ENCODE results near the gene SHISAL2A.

SHISAL2A gene

GRCh38 chr1:52641307-52641706 is 8.3 kb downstream of the SHISAL2A start:
- no peaks in the 10 kb centered on the region for H3K36me3 ChIP-seq (ENCODE audit: insufficient read depth, low read length)
- H3K9me3 ChIP-seq (ENCODE audit: insufficient read depth, low read length, severe bottlenecking), result no peaks in the 10 kb centered on the region
- H3K27me3 ChIP-seq (ENCODE audit: insufficient read depth, low read length, poor library complexity), result no peaks in the 10 kb centered on the region
- ATAC-seq (ENCODE audit: insufficient read depth, low read depth), result no peak
- H3K27ac ChIP-seq (ENCODE audit: low read length), result no peak overlapping the region
- no peak for DNase-seq
- H4K20me1 ChIP-seq (ENCODE audit: insufficient read depth, low read length), result no peaks in the 10 kb centered on the region
- no peak overlapping the region for H3K4me2 ChIP-seq (ENCODE audit: insufficient read depth, low read length)
- no peak overlapping the region for H2AFZ ChIP-seq (ENCODE audit: low read depth, low read length)
- H3K4me1 ChIP-seq (ENCODE audit: insufficient read depth, low read length), result peaks cover 8% of the 10 kb centered on the region
- no peak overlapping the region for H3K9ac ChIP-seq (ENCODE audit: low read depth, low read length)
- H3K79me2 ChIP-seq (ENCODE audit: insufficient read depth, low read length), result no peaks in the 10 kb centered on the region
- TF ChIP-seq, protein P1, sequence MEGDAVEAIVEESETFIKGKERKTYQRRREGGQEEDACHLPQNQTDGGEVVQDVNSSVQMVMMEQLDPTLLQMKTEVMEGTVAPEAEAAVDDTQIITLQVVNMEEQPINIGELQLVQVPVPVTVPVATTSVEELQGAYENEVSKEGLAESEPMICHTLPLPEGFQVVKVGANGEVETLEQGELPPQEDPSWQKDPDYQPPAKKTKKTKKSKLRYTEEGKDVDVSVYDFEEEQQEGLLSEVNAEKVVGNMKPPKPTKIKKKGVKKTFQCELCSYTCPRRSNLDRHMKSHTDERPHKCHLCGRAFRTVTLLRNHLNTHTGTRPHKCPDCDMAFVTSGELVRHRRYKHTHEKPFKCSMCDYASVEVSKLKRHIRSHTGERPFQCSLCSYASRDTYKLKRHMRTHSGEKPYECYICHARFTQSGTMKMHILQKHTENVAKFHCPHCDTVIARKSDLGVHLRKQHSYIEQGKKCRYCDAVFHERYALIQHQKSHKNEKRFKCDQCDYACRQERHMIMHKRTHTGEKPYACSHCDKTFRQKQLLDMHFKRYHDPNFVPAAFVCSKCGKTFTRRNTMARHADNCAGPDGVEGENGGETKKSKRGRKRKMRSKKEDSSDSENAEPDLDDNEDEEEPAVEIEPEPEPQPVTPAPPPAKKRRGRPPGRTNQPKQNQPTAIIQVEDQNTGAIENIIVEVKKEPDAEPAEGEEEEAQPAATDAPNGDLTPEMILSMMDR (IDR thresholded peaks at IDR 0.05; ENCODE audit: borderline replicate concordance, extremely low read depth, low read length, poor library complexity, severe bottlenecking), result no peak
- no peak for TF ChIP-seq EZH2 (IDR thresholded peaks at IDR 0.05; ENCODE audit: borderline replicate concordance, low read depth, low read length, severe bottlenecking)
- H3K4me3 ChIP-seq (ENCODE audit: low read depth in 1 of 2, low read length in 2 of 2), result no peak overlapping the region

- Histone ChIP-seq H3K27me3 (ENCODE audit: insufficient read depth, low read length, poor library complexity) (no peaks in the 10 kb centered on the region), H3K9me3 (ENCODE audit: insufficient read depth, low read length, severe bottlenecking) (no peaks in the 10 kb centered on the region), H3K27ac (ENCODE audit: low read length) (no peak overlapping the region), H3K79me2 (ENCODE audit: insufficient read depth, low read length) (no peaks in the 10 kb centered on the region), H3K4me1 (ENCODE audit: insufficient read depth, low read length) (no peaks in the 10 kb centered on the region), H3K36me3 (ENCODE audit: insufficient read depth, low read length) (no peaks in the 10 kb centered on the region), H3K9ac (ENCODE audit: low read depth, low read length) (no peak overlapping the region), H2AFZ (ENCODE audit: low read depth, low read length) (no peak overlapping the region; the same call in 1 of the 2 replicates), H4K20me1 (ENCODE audit: insufficient read depth, low read length) (no peaks in the 10 kb centered on the region), H3K4me3 (ENCODE audit: low read depth in 1 of 2, low read length in 2 of 2) (no peak overlapping the region), H3K4me2 (ENCODE audit: insufficient read depth, low read length) (no peak overlapping the region)
- TF ChIP-seq EZH2 (IDR thresholded peaks at IDR 0.05; ENCODE audit: borderline replicate concordance, low read depth, low read length, severe bottlenecking), result no peak
- TF ChIP-seq, protein P1 (IDR thresholded peaks at IDR 0.05; ENCODE audit: borderline replicate concordance, extremely low read depth, low read length, poor library complexity, severe bottlenecking), result no peak
- ATAC-seq (ENCODE audit: insufficient read depth, low read depth), result no peak
- no peak for DNase-seq
Measured at GRCh38 chr1:52645261-52645660, 12.3 kb downstream of the SHISAL2A start.

DNA sequence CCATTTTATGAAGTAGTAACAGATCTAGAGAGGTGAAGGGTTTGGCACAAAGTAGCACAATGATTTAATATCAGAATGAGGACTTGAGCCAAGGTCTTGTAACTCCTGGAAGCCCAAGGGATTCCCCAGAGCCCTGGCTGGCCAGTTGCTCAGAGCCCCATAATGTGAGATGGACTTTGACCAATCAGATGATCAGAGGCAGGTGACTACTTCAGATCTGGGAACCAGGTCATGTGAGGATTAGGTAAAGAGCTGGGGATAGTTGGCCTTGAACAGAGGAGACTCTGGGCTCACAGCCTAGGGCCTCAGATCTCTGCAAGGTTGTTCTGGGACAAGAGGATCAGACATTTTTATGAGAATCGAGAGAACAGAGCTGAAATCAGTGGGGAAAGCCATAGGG is 18.9 kb downstream of the SHISAL2A start:
- DNase-seq (no peak), ATAC-seq (ENCODE audit: insufficient read depth, low read depth) (no peak)
- H3K4me2 ChIP-seq (ENCODE audit: insufficient read depth, low read length), result no peak overlapping the region
- H3K27ac ChIP-seq (ENCODE audit: low read length), result no peak overlapping the region
- no peaks in the 10 kb centered on the region for H4K20me1 ChIP-seq (ENCODE audit: insufficient read depth, low read length)
- H3K9ac ChIP-seq (ENCODE audit: low read depth, low read length), result no peak overlapping the region
- no peaks in the 10 kb centered on the region for H3K4me1 ChIP-seq (ENCODE audit: insufficient read depth, low read length)
- no peaks in the 10 kb centered on the region for H3K9me3 ChIP-seq (ENCODE audit: insufficient read depth, low read length, severe bottlenecking)
- TF ChIP-seq, protein P1 (IDR thresholded peaks at IDR 0.05; ENCODE audit: borderline replicate concordance, extremely low read depth, low read length, poor library complexity, severe bottlenecking), result no peak
- TF ChIP-seq EZH2 (IDR thresholded peaks at IDR 0.05; ENCODE audit: borderline replicate concordance, low read depth, low read length, severe bottlenecking), result no peak
- H3K4me3 ChIP-seq (ENCODE audit: low read depth in 1 of 2, low read length in 2 of 2), result no peak overlapping the region
- H3K36me3 ChIP-seq (ENCODE audit: insufficient read depth, low read length), result no peaks in the 10 kb centered on the region
- H2AFZ ChIP-seq (ENCODE audit: low read depth, low read length), result no peak overlapping the region
- no peaks in the 10 kb centered on the region for H3K79me2 ChIP-seq (ENCODE audit: insufficient read depth, low read length)
- no peaks in the 10 kb centered on the region for H3K27me3 ChIP-seq (ENCODE audit: insufficient read depth, low read length, poor library complexity)
